ENCODE measurements around the gene UGT2B15.
"Not testable (repeated sequence)": the region's sequence is repeated elsewhere in the genome, so short reads cannot be mapped to it uniquely, and the experiment has no call there.

Gene UGT2B15

DNA sequence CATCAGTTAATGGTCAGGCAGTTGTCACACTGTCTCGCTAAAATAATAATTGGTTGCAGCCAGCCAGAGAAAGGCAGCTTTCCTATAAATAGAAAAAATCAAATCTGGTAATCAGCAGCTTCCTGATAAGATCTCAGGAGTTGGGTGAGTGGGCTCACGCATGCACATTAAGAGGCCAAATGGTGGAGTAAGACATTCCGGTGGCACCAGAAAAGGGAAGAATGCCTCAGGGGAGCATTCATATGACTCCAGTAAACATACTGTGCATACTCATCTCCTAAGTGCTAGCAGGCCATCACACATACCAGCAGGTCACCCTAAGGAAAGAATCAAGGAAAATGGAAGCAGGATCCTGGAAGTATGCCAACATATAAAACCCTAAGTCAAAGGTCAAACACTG, 40.1 kb downstream of the UGT2B15 start:
- Mint-ChIP-seq H3K27ac (ENCODE audit: low read depth) (no peak overlapping the region), H3K4me1 (no peaks in the 10 kb centered on the region), H3K27me3 (no peaks in the 10 kb centered on the region), H3K9me3 (no peaks in the 10 kb centered on the region), H3K4me3 (no peak overlapping the region), H3K36me3 (ENCODE audit: insufficient read depth) (no peaks in the 10 kb centered on the region)
- DNase-seq (ENCODE audit: low spot score in 2 of 2) (no peak), ATAC-seq (replicated peaks; ENCODE audit: extremely low read depth, poor library complexity, severe bottlenecking) (no peak)

GRCh38 chr4:68622731-68623130, 47.7 kb downstream of the UGT2B15 start:
- not testable (repeated sequence) for H3K4me1 Mint-ChIP-seq; H3K9me3 Mint-ChIP-seq; ATAC-seq (replicated peaks; ENCODE audit: extremely low read depth, poor library complexity, severe bottlenecking); DNase-seq (ENCODE audit: low spot score in 2 of 2); H3K4me3 Mint-ChIP-seq; H3K36me3 Mint-ChIP-seq (ENCODE audit: insufficient read depth); H3K27me3 Mint-ChIP-seq; H3K27ac Mint-ChIP-seq (ENCODE audit: low read depth)

DNA sequence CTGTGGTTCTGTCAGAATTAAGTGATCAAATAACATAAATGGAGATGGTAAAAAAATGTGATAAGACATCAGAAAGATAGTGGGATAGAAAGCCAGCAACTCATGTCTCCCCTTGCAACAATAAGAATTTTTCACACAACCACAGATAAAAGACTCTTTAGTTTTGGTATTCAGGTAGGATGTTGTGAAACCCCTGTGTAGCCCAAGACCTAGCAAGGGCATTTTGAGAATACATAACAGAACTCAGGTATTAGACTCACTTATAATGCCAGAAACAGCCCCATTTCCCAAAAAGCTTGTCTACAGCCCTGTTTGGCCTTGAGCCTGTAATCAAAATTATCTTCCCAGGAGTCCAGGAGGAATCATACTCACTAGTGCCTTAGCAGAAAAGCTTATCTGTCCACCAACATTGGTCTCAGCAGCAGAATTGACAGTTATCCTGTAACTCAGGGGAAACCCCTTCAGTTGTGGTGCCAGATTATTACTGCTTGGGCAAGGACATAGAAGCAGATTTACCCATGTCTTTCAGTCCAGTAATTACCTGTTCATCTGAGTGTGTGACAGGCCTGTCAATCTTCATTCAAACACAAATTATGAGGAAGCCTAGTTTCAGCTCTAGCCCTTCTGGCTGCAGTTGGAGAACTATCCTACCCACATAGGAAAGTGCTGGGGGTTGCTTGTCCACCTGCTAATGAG, 53.3 kb downstream of the UGT2B15 start:
- DNase-seq (ENCODE audit: low spot score in 2 of 2) (no peak), ATAC-seq (replicated peaks; ENCODE audit: extremely low read depth, poor library complexity, severe bottlenecking) (no peak)
- H3K9me3 Mint-ChIP-seq, result no peaks in the 10 kb centered on the region
- H3K36me3 Mint-ChIP-seq (ENCODE audit: insufficient read depth), result no peaks in the 10 kb centered on the region
- H3K27me3 Mint-ChIP-seq, result no peaks in the 10 kb centered on the region
- H3K4me1 Mint-ChIP-seq, result no peaks in the 10 kb centered on the region
- H3K27ac Mint-ChIP-seq (ENCODE audit: low read depth), result no peak overlapping the region
- no peak overlapping the region for H3K4me3 Mint-ChIP-seq

- Mint-ChIP-seq H3K27me3 (no peaks in the 10 kb centered on the region), H3K4me3 (no peak overlapping the region), H3K9me3 (no peaks in the 10 kb centered on the region), H3K36me3 (ENCODE audit: insufficient read depth) (no peaks in the 10 kb centered on the region), H3K4me1 (no peaks in the 10 kb centered on the region), H3K27ac (ENCODE audit: low read depth) (no peak overlapping the region)
- no peak for ATAC-seq (replicated peaks; ENCODE audit: extremely low read depth, poor library complexity, severe bottlenecking)
- no peak for DNase-seq (ENCODE audit: low spot score in 2 of 2)
Measured at GRCh38 chr4:68615699-68616422, 54.6 kb downstream of the UGT2B15 start.

GRCh38 chr4:68613752-68614151, 56.7 kb downstream of the UGT2B15 start:
- no peak for ATAC-seq (replicated peaks; ENCODE audit: extremely low read depth, poor library complexity, severe bottlenecking)
- no peak for DNase-seq (ENCODE audit: low spot score in 2 of 2)
- Mint-ChIP-seq H3K27ac (ENCODE audit: low read depth) (no peak overlapping the region), H3K36me3 (ENCODE audit: insufficient read depth) (no peaks in the 10 kb centered on the region), H3K4me1 (no peaks in the 10 kb centered on the region), H3K4me3 (no peak overlapping the region), H3K27me3 (peaks cover 14% of the 10 kb centered on the region), H3K9me3 (no peaks in the 10 kb centered on the region)

DNA sequence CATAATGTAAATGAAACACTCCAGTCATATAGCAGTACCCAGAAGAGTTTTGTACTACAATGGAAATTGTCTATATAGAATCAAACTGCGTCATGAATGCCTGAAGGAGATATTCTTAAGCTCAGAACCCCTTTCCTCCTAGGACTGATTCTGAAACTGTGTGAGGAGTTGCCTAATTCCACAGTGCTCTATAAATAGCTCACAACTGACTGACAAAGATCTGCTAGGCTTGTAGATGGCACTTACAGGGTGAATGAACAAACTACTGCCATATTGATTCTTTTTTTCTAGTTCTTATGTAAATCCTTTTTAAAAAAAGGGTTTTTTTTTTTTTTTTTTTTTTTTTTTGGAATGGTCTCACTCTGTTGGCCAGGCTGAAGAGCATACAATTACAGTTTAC, 64.2 kb downstream of the UGT2B15 start:
- Mint-ChIP-seq H3K27ac (ENCODE audit: low read depth) (no peak overlapping the region), H3K4me3 (no peak overlapping the region), H3K4me1 (no peaks in the 10 kb centered on the region), H3K9me3 (no peaks in the 10 kb centered on the region), H3K36me3 (ENCODE audit: insufficient read depth) (no peaks in the 10 kb centered on the region), H3K27me3 (peaks cover 14% of the 10 kb centered on the region)
- DNase-seq (ENCODE audit: low spot score in 2 of 2) (no peak), ATAC-seq (replicated peaks; ENCODE audit: extremely low read depth, poor library complexity, severe bottlenecking) (no peak)

DNA sequence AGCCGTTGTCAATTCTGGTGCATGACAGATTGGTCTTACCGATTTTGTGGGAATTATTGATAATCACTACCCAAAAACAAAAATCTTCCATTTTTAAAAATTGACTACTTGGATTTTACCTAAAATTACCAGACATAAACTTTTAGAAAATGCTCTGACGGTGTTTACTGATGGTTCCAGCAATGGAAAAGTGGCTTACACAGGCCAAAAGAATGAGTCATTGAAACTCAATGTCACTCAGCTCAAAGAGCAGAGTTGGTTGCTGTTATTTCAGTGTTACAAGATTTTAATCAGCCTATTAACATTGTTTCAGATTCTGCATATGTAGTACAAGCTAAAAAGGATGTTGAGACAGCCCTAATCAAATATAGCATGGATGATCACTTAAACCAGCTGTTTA, 71.3 kb downstream of the UGT2B15 start:
- ATAC-seq (replicated peaks; ENCODE audit: extremely low read depth, poor library complexity, severe bottlenecking) (no peak), DNase-seq (ENCODE audit: low spot score in 2 of 2) (no peak)
- H3K27ac Mint-ChIP-seq (ENCODE audit: low read depth), result no peak overlapping the region
- H3K4me3 Mint-ChIP-seq, result no peak overlapping the region
- H3K4me1 Mint-ChIP-seq, result no peaks in the 10 kb centered on the region
- no peaks in the 10 kb centered on the region for H3K9me3 Mint-ChIP-seq
- H3K36me3 Mint-ChIP-seq (ENCODE audit: insufficient read depth), result no peaks in the 10 kb centered on the region
- no peaks in the 10 kb centered on the region for H3K27me3 Mint-ChIP-seq

GRCh38 chr4:68597482-68597881, 73.0 kb downstream of the UGT2B15 start:
- no peak for DNase-seq (ENCODE audit: low spot score in 2 of 2)
- Mint-ChIP-seq H3K27ac (ENCODE audit: low read depth) (no peak overlapping the region), H3K4me3 (no peak overlapping the region), H3K9me3 (no peaks in the 10 kb centered on the region), H3K36me3 (ENCODE audit: insufficient read depth) (no peaks in the 10 kb centered on the region), H3K4me1 (no peaks in the 10 kb centered on the region), H3K27me3 (no peaks in the 10 kb centered on the region)
- no peak for ATAC-seq (replicated peaks; ENCODE audit: extremely low read depth, poor library complexity, severe bottlenecking)
